Effector memory CD8-positive, alpha-beta T cell (primary cell): ENCODE data around the gene MBD3L5.
"Not testable (repeated sequence)": the region's sequence is repeated elsewhere in the genome, so short reads cannot be mapped to it uniquely, and the experiment has no call there.

ENCODE experiments used
- ATAC-seq: fragments of 150-1000 bp; cut with Tn5 transposase; replicated peaks from 2 replicates; pipeline ENCODE4 v1.10.0; 2021; ENCODE audit warnings: mild to moderate bottlenecking, moderate library complexity
- DNase-seq, 3 experiments: peaks; one replicate each; pipeline ENCODE4 v3.0.0; 2021
- H3K27ac Mint-ChIP-seq, 2 donors: one replicate each; pipeline ENCODE4 v1.8.0; 2022; ENCODE audit warnings: mild to moderate bottlenecking in 2 of 2, mixed read lengths in 2 of 2, moderate library complexity in 2 of 2
- H3K27me3 Mint-ChIP-seq, 2 donors: one replicate each; pipeline ENCODE4 v1.8.0; 2022; ENCODE audit warnings: mixed read lengths in 2 of 2
- H3K36me3 Mint-ChIP-seq: one replicate; pipeline ENCODE4 v1.8.0; 2022; ENCODE audit warnings: mild to moderate bottlenecking, moderate library complexity, mixed read lengths; ENCODE audit not compliant: insufficient read depth
- H3K4me1 Mint-ChIP-seq, 2 donors: one replicate each; pipeline ENCODE4 v1.8.0; 2022; ENCODE audit warnings: low read depth in 2 of 2, mixed read lengths in 2 of 2
- H3K4me3 Mint-ChIP-seq, 2 donors: one replicate each; pipeline ENCODE4 v1.8.0; 2022; ENCODE audit warnings: mild to moderate bottlenecking in 2 of 2, mixed read lengths in 2 of 2, moderate library complexity in 2 of 2
- H3K9me3 Mint-ChIP-seq, 2 donors: one replicate each; pipeline ENCODE4 v1.8.0; 2022; ENCODE audit warnings: mixed read lengths in 2 of 2

The MBD3L5 gene

DNA sequence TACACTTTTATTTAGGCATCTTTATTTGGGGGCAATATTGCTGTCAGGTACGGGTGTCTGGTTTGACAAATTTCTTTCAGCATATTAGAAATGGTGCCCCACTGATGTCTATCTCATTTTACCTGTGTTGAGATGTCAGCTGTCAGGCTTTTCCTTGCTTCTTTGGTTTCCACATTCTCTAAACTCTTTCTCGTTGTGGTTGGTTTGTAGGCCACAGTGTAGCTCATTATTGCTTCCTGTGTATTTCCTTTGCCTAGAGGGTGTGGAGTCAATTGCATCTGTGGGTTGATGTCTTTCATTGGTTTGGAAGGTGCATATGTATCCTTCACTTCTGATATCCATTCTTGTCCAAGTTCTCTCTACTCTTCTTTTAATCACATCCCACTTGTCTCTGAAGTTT is 29.6 kb downstream of the MBD3L5 start:
- not testable (repeated sequence) for H3K9me3 Mint-ChIP-seq, H3K27ac Mint-ChIP-seq, H3K36me3 Mint-ChIP-seq, H3K27me3 Mint-ChIP-seq, H3K4me3 Mint-ChIP-seq, H3K4me1 Mint-ChIP-seq, DNase-seq
- ATAC-seq: peak; percentile 72

DNA sequence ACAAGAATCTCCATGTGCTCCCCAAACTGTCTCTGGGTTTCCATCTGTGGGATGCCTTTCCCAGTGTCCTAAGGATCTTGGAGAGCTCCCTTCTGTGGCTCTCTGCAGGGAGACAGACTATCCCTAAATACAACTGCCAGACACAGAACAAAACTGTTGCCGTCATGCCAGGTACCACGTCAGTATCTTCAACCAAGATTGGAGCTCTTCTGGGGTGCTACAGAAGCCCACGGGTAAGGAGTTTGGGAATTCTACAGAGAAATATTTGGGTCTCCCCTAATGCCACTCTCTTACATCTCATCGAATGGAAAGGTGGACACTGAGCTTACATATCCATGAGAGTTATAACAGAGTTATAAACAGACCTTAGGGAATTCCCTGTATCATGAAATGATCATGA is 33.0 kb downstream of the MBD3L5 start:
- H3K36me3 Mint-ChIP-seq: no peaks in the 10 kb centered on the region
- no peaks in the 10 kb centered on the region for H3K4me1 Mint-ChIP-seq
- no peaks in the 10 kb centered on the region for H3K27me3 Mint-ChIP-seq
- H3K27ac Mint-ChIP-seq: no peak overlapping the region
- no peak overlapping the region for H3K4me3 Mint-ChIP-seq
- DNase-seq (no peak), ATAC-seq (no peak)
- H3K9me3 Mint-ChIP-seq: no peaks in the 10 kb centered on the region

DNA sequence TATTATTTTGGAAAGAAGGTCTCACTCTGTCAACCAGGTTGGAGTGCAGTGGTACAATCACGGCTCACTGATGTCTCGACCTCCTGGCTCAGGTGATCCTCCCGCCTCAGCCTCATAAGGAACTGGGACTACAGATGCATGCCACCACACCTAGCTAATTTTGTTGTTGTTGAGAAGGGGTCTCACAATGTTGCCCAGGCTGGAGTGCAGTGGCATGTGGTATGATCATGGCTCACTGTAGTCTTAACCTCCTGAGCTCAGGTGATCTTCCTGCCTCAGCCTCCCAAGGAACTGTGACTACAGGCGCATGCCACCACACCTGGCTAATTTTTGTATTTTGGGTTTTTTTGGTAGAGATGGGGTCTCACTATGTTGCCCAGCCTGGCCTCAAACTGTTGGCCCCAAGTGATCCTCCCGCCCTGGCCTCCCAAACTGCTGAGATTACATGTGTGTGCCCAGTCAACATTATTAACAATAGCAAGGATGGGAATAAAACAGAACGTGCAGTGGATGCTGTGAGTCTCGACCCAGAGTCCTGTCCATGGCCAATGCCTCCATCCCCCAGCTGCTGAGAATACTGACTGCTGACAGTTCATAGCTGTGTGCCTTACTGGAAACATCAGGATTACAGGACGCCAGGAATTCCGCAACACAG is 33.5 kb downstream of the MBD3L5 start:
- Mint-ChIP-seq H3K9me3 (no peaks in the 10 kb centered on the region), H3K36me3 (peaks cover under 1% of the 10 kb centered on the region), H3K4me1 (peaks cover 2 to 3% of the 10 kb centered on the region in 2 donors), H3K4me3 (no peak overlapping the region), H3K27me3 (no peaks in the 10 kb centered on the region), H3K27ac (peak overlapping the region in 1 of 2 donors; percentile 65)
- peak; percentile 12 for ATAC-seq
- DNase-seq: no peak

DNA sequence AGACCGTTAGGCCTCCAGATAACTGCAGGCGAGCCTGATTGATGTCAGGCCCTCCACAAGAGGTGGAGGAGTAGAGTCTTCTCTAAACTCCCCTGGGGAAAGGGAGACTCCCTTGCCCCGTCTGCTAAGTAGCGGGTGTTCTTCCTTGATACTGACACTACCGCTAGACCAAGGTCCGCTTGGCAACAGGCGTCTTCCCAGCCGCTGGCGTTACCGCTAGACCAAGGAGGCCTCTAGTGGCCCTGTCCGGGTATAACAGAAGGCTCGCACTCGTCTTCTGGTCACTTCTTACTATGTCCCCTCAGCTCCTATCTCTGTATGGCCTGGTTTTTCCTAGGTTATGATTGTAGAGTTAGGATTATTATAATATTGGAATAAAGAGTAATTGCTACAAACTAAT is 36.7 kb downstream of the MBD3L5 start:
- not testable (repeated sequence) for H3K4me3 Mint-ChIP-seq, ATAC-seq, DNase-seq, H3K27me3 Mint-ChIP-seq, H3K27ac Mint-ChIP-seq, H3K4me1 Mint-ChIP-seq, H3K9me3 Mint-ChIP-seq
- peaks cover 31% of the 10 kb centered on the region for H3K36me3 Mint-ChIP-seq

DNA sequence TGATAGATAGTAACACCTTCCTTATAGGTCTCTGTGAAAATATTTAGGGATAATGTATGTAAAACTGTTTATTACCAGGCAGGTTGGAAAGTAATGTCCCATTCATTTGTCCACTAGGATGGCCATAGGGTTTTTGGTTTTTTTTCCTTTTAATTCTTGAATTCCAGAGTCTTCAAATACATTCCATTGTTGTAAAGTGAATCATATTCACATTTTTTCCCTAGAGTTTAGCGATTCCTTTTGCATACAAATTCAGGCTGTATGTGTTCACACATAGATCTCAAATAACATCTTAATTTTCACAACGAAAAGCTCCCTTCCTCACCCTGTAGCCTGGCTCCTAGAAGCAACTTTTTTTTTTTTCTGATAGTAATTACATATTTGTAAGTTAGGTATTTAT is 37.3 kb downstream of the MBD3L5 start:
- H3K27ac Mint-ChIP-seq: no peak overlapping the region
- no peak for ATAC-seq

DNA sequence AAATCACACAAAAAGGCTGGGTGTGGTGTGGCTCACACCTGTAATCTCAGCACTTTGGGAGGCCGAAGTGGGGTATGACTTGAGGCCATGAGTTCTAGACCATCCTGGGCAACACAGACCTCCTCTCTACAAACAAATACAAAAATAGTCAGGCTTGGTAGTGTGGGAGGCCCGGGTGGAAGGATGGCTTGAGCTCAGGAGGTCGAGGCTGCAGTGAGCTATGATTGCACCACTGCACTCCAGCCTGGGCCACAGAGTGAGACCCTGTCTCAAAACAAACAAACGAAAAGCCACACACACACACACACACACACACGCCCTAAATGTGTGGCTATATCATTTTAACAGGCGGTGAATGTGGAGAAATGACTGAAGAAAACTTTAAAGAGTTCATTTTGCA is 38.2 kb downstream of the MBD3L5 start:
- DNase-seq (no peak), ATAC-seq (no peak)
- H3K4me1 Mint-ChIP-seq: peaks cover 9 to 13% of the 10 kb centered on the region in 2 donors
- peak overlapping the region; percentile 97 to 98 for H3K4me3 Mint-ChIP-seq
- peaks cover 46% of the 10 kb centered on the region for H3K36me3 Mint-ChIP-seq
- no peaks in the 10 kb centered on the region for H3K9me3 Mint-ChIP-seq
- H3K27me3 Mint-ChIP-seq: no peaks in the 10 kb centered on the region
- peak overlapping the region; percentile 96 to 97 for H3K27ac Mint-ChIP-seq

More for the DNA sequence above, 37.3 kb downstream of the MBD3L5 start:
- DNase-seq: no peak
- H3K27me3 Mint-ChIP-seq: no peaks in the 10 kb centered on the region
- H3K4me3 Mint-ChIP-seq: no peak overlapping the region
- peaks cover 9 to 12% of the 10 kb centered on the region in 2 donors for H3K4me1 Mint-ChIP-seq
- H3K9me3 Mint-ChIP-seq: no peaks in the 10 kb centered on the region
- H3K36me3 Mint-ChIP-seq: peaks cover 37% of the 10 kb centered on the region

DNA sequence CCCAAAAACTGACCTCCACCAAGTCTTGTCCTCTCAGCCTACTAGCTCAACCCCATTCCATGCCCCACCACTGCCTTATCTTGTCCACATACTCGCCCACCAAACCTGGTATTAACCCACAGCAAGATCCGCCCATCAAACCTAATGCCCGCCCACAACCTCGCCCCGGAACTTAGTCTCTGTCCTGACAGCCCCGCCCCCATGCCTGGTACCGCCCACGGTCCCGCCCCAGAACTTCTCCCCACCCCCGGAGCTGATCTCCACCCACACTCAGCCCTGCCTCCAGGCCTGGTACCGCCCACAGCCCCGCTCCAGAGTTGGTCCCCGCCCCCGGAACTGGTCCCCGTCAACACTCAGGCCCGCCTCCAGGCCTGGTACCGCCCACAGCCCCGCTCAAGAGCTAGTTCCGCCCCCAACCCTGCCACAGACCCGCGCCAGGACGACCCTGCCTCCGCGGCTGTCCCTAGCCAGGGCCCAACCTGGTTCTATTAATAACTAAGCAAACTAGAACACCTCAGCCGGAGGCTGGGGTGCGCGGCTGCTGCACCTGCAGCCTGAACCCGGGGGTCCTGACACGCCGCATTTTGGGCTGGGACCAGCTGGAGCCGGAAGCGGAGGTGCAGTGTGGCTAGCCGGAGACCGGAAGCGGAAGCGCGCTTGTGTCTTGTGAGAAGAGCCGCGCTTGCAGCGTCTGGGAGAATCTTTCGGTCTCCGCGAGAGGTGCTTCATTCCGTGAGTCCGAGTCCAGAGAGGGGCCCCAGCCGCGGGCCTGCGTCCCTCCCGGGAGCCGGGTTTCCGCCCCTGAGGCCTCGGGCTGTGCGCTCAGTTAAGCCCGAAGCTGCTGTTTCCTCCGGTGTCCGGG is 38.9 kb downstream of the MBD3L5 start, which contains the start of gene ZNF557:
Gene ZNF557, plus strand, starts transcription at position 662 of the 862 bp plus-strand sequence. CDS start 5,372 bp downstream, outside the sequence.
- Mint-ChIP-seq H3K9me3 (no peaks in the 10 kb centered on the region), H3K36me3 (peaks cover 53% of the 10 kb centered on the region), H3K27ac (peak within 1 kb of the TSS; percentile 96 to 97), H3K4me1 (peaks cover 9 to 13% of the 10 kb centered on the region in 2 donors), H3K27me3 (no peaks in the 10 kb centered on the region), H3K4me3 (peak within 1 kb of the TSS; percentile 97 to 98)
- DNase-seq: peak; percentile 99 to 100 (median 99)
- ATAC-seq: peak; percentile 94

DNA sequence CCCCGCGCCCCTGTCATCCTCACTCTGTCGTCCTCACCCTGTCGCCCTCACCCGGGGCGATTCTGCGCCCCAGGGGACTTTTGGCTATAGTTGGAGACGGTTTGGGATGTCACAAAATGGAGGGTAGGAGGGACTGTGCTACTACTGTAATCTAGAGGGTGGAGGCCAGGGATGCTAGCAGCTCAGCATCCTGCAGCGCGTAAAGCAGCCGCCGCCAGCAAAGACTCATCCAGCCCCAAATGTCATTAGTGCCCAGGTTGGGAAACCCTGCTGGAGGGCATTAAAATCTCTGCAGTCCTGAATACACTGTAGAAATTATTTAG is 39.5 kb downstream of the MBD3L5 start:
- no peaks in the 10 kb centered on the region for H3K27me3 Mint-ChIP-seq
- H3K4me1 Mint-ChIP-seq: peaks cover 11 to 17% of the 10 kb centered on the region in 2 donors
- peak overlapping the region; percentile 97 to 98 for H3K4me3 Mint-ChIP-seq
- H3K9me3 Mint-ChIP-seq: no peaks in the 10 kb centered on the region
- peak in 1 of 3 experiments; percentile 13 for DNase-seq
- ATAC-seq: peak; percentile 19
- peaks cover 56% of the 10 kb centered on the region for H3K36me3 Mint-ChIP-seq
- peak overlapping the region; percentile 96 to 97 for H3K27ac Mint-ChIP-seq

DNA sequence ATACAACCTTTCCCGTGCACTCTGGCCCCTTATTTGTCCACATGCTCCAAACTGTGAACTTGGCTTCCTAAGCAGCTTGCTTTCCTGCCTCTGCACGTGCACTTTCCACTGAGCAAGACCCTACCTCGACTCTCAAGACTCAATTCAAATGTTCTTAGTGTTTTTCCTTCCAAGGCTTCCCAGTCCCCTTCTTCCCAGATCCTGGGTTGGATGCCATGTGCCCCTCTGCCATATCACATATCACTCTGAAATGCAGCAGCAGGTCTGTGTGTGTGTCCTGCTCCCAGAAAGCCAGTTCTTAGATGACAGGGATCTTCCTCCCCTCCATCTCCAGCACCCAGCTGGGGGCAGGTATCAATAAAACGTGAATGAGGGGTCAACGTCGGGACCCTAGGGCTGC is 42.2 kb downstream of the MBD3L5 start:
- ATAC-seq (no peak), DNase-seq (no peak)
- peaks cover 11 to 17% of the 10 kb centered on the region in 2 donors for H3K4me1 Mint-ChIP-seq
- H3K4me3 Mint-ChIP-seq: peak overlapping the region in 1 of 2 donors; percentile 3
- H3K36me3 Mint-ChIP-seq: peaks cover 83% of the 10 kb centered on the region
- no peak overlapping the region for H3K27ac Mint-ChIP-seq
- H3K27me3 Mint-ChIP-seq: no peaks in the 10 kb centered on the region
- H3K9me3 Mint-ChIP-seq: peaks cover 0 to 2% of the 10 kb centered on the region in 2 donors

DNA sequence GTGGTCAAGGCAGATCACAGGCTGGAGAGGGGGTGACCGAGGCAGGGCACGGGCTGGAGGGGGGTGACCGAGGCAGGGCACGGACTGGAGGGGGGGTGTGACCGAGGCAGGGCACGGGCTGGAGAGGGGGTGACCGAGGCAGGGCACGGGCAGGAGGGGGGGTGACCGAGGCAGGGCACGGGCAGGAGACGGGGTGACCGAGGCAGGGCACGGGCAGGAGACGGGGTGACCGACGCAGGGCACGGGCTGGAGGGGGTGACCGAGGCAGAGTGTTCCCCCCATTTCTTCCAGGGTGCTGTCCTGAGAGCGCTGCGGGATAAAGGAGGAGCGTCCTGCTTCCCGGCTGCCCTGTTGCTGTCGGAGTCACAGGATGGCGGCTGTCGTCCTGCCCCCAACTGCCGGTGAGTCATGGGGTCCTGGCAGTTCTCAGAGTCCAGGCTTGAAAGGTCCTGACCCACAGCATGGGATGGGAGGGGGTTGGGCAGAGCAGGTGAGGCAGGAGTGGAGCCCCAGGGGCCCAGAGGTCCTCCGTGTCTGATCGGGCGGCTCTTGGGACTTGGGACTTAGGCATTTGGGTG is 44.4 kb downstream of the MBD3L5 start:
- H3K27ac Mint-ChIP-seq: no peak overlapping the region
- H3K4me3 Mint-ChIP-seq: no peak overlapping the region
- ATAC-seq: no peak
- peaks cover 5 to 7% of the 10 kb centered on the region in 2 donors for H3K4me1 Mint-ChIP-seq
- no peaks in the 10 kb centered on the region for H3K27me3 Mint-ChIP-seq
- H3K36me3 Mint-ChIP-seq: peaks cover 96% of the 10 kb centered on the region
- peaks cover 6 to 14% of the 10 kb centered on the region in 2 donors for H3K9me3 Mint-ChIP-seq
- DNase-seq: no peak

DNA sequence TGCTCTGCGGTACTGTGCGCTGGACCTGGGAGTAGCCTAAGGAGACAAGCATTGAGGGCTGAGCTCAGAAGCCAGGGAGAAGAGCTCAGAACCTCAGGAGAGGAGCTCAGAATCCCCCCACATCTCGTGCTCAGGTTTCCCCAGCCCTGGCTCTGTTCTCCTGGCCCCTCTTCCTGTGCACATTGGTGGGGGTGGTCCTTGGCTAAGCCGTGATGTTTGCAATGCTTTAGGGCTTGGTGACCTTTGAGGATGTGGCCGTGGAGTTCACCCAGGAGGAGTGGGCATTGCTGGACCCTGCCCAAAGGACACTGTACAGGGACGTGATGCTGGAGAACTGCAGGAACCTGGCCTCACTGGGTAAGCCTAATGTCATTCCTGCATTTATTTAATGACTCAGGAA is 45.8 kb downstream of the MBD3L5 start:
- H3K4me1 Mint-ChIP-seq: peaks cover 5 to 7% of the 10 kb centered on the region in 2 donors
- no peak overlapping the region for H3K27ac Mint-ChIP-seq
- no peak for DNase-seq
- peaks cover 98% of the 10 kb centered on the region for H3K36me3 Mint-ChIP-seq
- H3K9me3 Mint-ChIP-seq: peaks cover 6 to 15% of the 10 kb centered on the region in 2 donors
- ATAC-seq: no peak
- H3K27me3 Mint-ChIP-seq: no peaks in the 10 kb centered on the region
- no peak overlapping the region for H3K4me3 Mint-ChIP-seq

DNA sequence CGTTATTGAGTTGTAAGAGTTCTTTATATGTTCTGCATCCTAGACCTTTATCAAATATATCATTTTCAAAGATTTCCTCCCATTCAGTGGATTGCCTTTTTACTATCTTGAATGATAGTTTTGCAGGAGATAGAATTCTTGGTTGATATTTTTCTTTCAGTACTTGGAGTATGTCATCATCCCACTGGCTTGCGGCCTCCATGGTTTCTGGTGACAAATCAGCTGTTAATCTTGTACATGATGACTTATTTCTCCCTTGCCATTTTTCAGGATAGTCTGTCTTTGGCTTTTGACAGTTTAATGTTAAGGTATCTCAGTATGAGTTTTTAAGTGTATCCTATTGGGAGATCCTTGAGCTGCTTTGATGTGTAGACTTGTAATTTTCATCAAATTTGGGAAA is 47.6 kb downstream of the MBD3L5 start:
- Mint-ChIP-seq H3K4me3 (no peak overlapping the region), H3K27me3 (no peaks in the 10 kb centered on the region), H3K36me3 (peaks cover 98% of the 10 kb centered on the region), H3K27ac (no peak overlapping the region), H3K4me1 (peaks cover 2 to 4% of the 10 kb centered on the region in 2 donors), H3K9me3 (peaks cover 6 to 15% of the 10 kb centered on the region in 2 donors)
- no peak for ATAC-seq
- DNase-seq: no peak
